Activated gamma-delta T cell treated with Interleukin-2 at 50 U/mL for 16 hours (primary cell): ENCODE measurements around the gene RPS3.
A peak's percentile ranks its signal among the peaks of the same experiment; 100 is the strongest.
"Not testable (repeated sequence)": the region's sequence is repeated elsewhere in the genome, so short reads cannot be mapped to it uniquely, and the experiment has no call there.

Experiments used
- DNase-seq: peaks from one replicate; pipeline ENCODE4 v3.0.0-alpha.2; 2020

RPS3 gene

GRCh38 chr11:75399344-75400145, at the start of gene RPS3:
RPS3 (plus strand) TSS chr11:75399518; CDS start chr11:75399548, 30 bp downstream.
- DNase-seq = peak; percentile 82

GRCh38 chr11:75349521-75350116, 49.7 kb upstream of the RPS3 start:
- no peak for DNase-seq

GRCh38 chr11:75350122-75350742, 49.1 kb upstream of the RPS3 start:
- DNase-seq = no peak

- DNase-seq = peak; percentile 28
Observed at GRCh38 chr11:75350743-75351540, 48.4 kb upstream of the RPS3 start.

GRCh38 chr11:75351541-75351790, 47.9 kb upstream of the RPS3 start, which contains the start of gene ARRB1:
ARRB1 (minus strand) TSS chr11:75351661; CDS start chr11:75351607, 54 bp downstream.
- DNase-seq = no peak

- peak; percentile 45 for DNase-seq
Observed at GRCh38 chr11:75351791-75352587, 47.3 kb upstream of the RPS3 start.

- no peak for DNase-seq
Observed at GRCh38 chr11:75352588-75353206, 46.6 kb upstream of the RPS3 start.

GRCh38 chr11:75355051-75355450, 44.3 kb upstream of the RPS3 start:
- DNase-seq = no peak

- no peak for DNase-seq
Observed at GRCh38 chr11:75356613-75357012, 42.7 kb upstream of the RPS3 start.

GRCh38 chr11:75362285-75362684, 37.0 kb upstream of the RPS3 start:
- not testable (repeated sequence) for DNase-seq

- DNase-seq = no peak
Observed at GRCh38 chr11:75365711-75366181, 33.6 kb upstream of the RPS3 start.

- DNase-seq = not testable (repeated sequence)
Observed at GRCh38 chr11:75366826-75367225, 32.5 kb upstream of the RPS3 start.

GRCh38 chr11:75369560-75370255, 29.6 kb upstream of the RPS3 start:
- DNase-seq = no peak

- DNase-seq = no peak
Observed at GRCh38 chr11:75371949-75372876, 27.1 kb upstream of the RPS3 start.

GRCh38 chr11:75373201-75373600, 26.1 kb upstream of the RPS3 start:
- no peak for DNase-seq

- DNase-seq = no peak
Observed at GRCh38 chr11:75374646-75375045, 24.7 kb upstream of the RPS3 start.

GRCh38 chr11:75375626-75376025, 23.7 kb upstream of the RPS3 start:
- no peak for DNase-seq

- no peak for DNase-seq
Observed at GRCh38 chr11:75376175-75376574, 23.1 kb upstream of the RPS3 start.

- DNase-seq = not testable (repeated sequence)
Observed at GRCh38 chr11:75378776-75379175, 20.5 kb upstream of the RPS3 start.

- no peak for DNase-seq
Observed at GRCh38 chr11:75380245-75380644, 19.1 kb upstream of the RPS3 start.
